HCT116 (cell line): ENCODE measurements around the gene MOAP1.

ENCODE experiments used
- CTCF ChIP-seq, 3 experiments: fragments of 200-600 bp in 1 of 3; sonication (generic) in 1 of 3; IDR thresholded peaks in 2 of 3; conservative IDR thresholded peaks in 1 of 3; 2 replicates each; pipeline ENCODE4 v1.5.1; 2012 to 2017; ENCODE audit warnings: low read depth in 2 of 3, low read length in 2 of 3, antibody characterized with exemption in 1 of 3, borderline replicate concordance in 1 of 3, control low read depth in 1 of 3, mild to moderate bottlenecking in 1 of 3, mixed read lengths in 1 of 3, mixed run types in 1 of 3, moderate library complexity in 1 of 3; ENCODE audit not compliant: insufficient read depth in 1 of 3
- POLR2A ChIP-seq: IDR thresholded peaks from 2 replicates; pipeline ENCODE4 v1.7.0; 2011; ENCODE audit warnings: borderline replicate concordance; ENCODE audit not compliant: insufficient read depth, insufficient read length; ENCODE audit errors: extremely low read depth
- SP1 ChIP-seq: IDR thresholded peaks from 2 replicates; pipeline ENCODE4 v1.6.1; 2012; ENCODE audit warnings: low read depth

- TF ChIP-seq CTCF (IDR thresholded peaks at IDR 0.05 in 2 of 3, conservative IDR thresholded peaks at IDR 0.05 in 1 of 3; ENCODE audit: borderline replicate concordance in 1 of 3, insufficient read depth in 1 of 3, low read depth in 2 of 3, low read length in 2 of 3) (no peak), POLR2A (no peak), SP1 (no peak)
Measured at GRCh38 chr14:93148979-93149378, 35.7 kb downstream of the MOAP1 start.
